OCI-M2 (cell line): Measurements from ENCODE around the gene GLT8D2.

Experiments used
- DNase-seq: peaks from one replicate; lab custom pipeline; 2025; ENCODE audit not compliant: unreplicated experiment; lab: John Stamatoyannopoulos, UW

The GLT8D2 gene

GRCh38 chr12:103955811-103956508 lies 94.0 kb downstream of the GLT8D2 start:
- DNase-seq, result no peak

GRCh38 chr12:103952497-103952896 lies 97.5 kb downstream of the GLT8D2 start:
- DNase-seq, result no peak

- no peak for DNase-seq
These were observed 101.1 kb downstream of the GLT8D2 start for GRCh38 chr12:103948746-103949406.

- DNase-seq, result no peak
These were observed 102.0 kb downstream of the GLT8D2 start for GRCh38 chr12:103947871-103948555.

- DNase-seq, result no peak
These were observed 105.0 kb downstream of the GLT8D2 start for GRCh38 chr12:103944964-103945363.
